ENCODE data around the gene EQTN.
"Not testable (repeated sequence)": the region's sequence is repeated elsewhere in the genome, so short reads cannot be mapped to it uniquely, and the experiment has no call there.

Gene EQTN

GRCh38 chr9:27248702-27249101 is 48.2 kb downstream of the EQTN start:
- no peaks in the 10 kb centered on the region for H3K9me3 ChIP-seq
- TF ChIP-seq CTCF (IDR thresholded peaks at IDR 0.05), result no peak

GRCh38 chr9:27247756-27248155 is 49.2 kb downstream of the EQTN start:
- Histone ChIP-seq H3K4me1 (ENCODE audit: control insufficient read depth in 1 of 2, insufficient read depth in 1 of 2, low read depth in 1 of 2, low read length in 1 of 2) (no peaks in the 10 kb centered on the region), H3K36me3 (no peaks in the 10 kb centered on the region), H3K4me3 (ENCODE audit: low read depth in 1 of 2, low read length in 1 of 2) (no peak overlapping the region), H3K27me3 (no peaks in the 10 kb centered on the region), H3K27ac (no peak overlapping the region), H3K9me3 (no peaks in the 10 kb centered on the region)
- no peak for TF ChIP-seq CTCF (IDR thresholded peaks at IDR 0.05)

More at GRCh38 chr9:27248702-27249101, 48.2 kb downstream of the EQTN start:
- Histone ChIP-seq H3K36me3 (no peaks in the 10 kb centered on the region), H3K4me3 (ENCODE audit: low read depth in 1 of 2, low read length in 1 of 2) (no peak overlapping the region), H3K27ac (no peak overlapping the region), H3K27me3 (no peaks in the 10 kb centered on the region), H3K4me1 (ENCODE audit: control insufficient read depth in 1 of 2, insufficient read depth in 1 of 2, low read depth in 1 of 2, low read length in 1 of 2) (no peaks in the 10 kb centered on the region)

- H3K4me3 ChIP-seq (ENCODE audit: low read depth in 1 of 2, low read length in 1 of 2); H3K9me3 ChIP-seq; H3K36me3 ChIP-seq; H3K27me3 ChIP-seq; H3K27ac ChIP-seq; H3K4me1 ChIP-seq (ENCODE audit: control insufficient read depth in 1 of 2, insufficient read depth in 1 of 2, low read depth in 1 of 2, low read length in 1 of 2): not testable (repeated sequence)
These were observed 57.3 kb downstream of the EQTN start for GRCh38 chr9:27239648-27240047.

Measured in neutrophil (primary cell).